A549 (cell line): ENCODE results near the gene UBR2. TPM values are rescaled to one million over a fixed set of nuclear protein-coding genes. Genes with fewer than 3 reads are reported as not detected.

ENCODE experiments used
- ATAC-seq, 2 experiments: fragments of 200-7000 bp in 1 of 2; fragments of >200 bp in 1 of 2; cut with Nextera tagmentation in 1 of 2; cut with Tn5 transposase in 1 of 2; 3 replicates each; pipeline versions ENCODE4 v1.8.0 to v1.9.1; 2018 to 2020; ENCODE audit warnings: mild to moderate bottlenecking in 1 of 2, moderate library complexity in 1 of 2
- CTCF ChIA-PET: fragments of 300-600 bp; sonication (Branson Sonifier 250); formaldehyde crosslinking; extraction: SDS; loops from one replicate; lab custom pipeline; 2021; ENCODE audit warnings: antibody characterized with exemption, inconsistent platforms; lab: Yijun Ruan, JAX
- POLR2A ChIA-PET: fragments of 350-600 bp; formaldehyde crosslinking; extraction: SDS; loops from one replicate; lab custom pipeline; 2021; ENCODE audit warnings: antibody characterized with exemption, inconsistent platforms; lab: Yijun Ruan, JAX
- DNase-seq, 2 experiments: peaks; one replicate each; pipeline versions ENCODE4 v3.0.0 to v3.0.0-alpha.2; 2011 to 2016; ENCODE audit warnings: low read depth in 1 of 2, low spot score in 1 of 2
- FAIRE-seq: peaks from 2 replicates; lab custom pipeline; 2011; peaks lifted over from hg19 to GRCh38; lab: Jason Lieb, UNC
- H3K27ac ChIP-seq, 2 experiments: fragments of >200 bp; sonication (Bioruptor Twin); formaldehyde crosslinking; 3 replicates each; pipeline ENCODE4 v1.5.1; 2016 to 2017
- H3K4me1 ChIP-seq: fragments of >200 bp; sonication (Bioruptor Twin); formaldehyde crosslinking; 3 replicates; pipeline ENCODE4 v1.6.1; 2016
- H3K4me2 ChIP-seq: fragments of >200 bp; sonication (Bioruptor Twin); formaldehyde crosslinking; 3 replicates; pipeline ENCODE4 v1.6.1; 2016
- H3K4me3 ChIP-seq: fragments of >200 bp; sonication (Bioruptor Twin); formaldehyde crosslinking; 3 replicates; pipeline ENCODE4 v1.5.1; 2016
- H3K9me3 ChIP-seq: fragments of >200 bp; sonication (Bioruptor Twin); formaldehyde crosslinking; 3 replicates; pipeline ENCODE4 v1.6.1; 2016
- CHD4 ChIP-seq: fragments of 200-600 bp; sonication (generic); IDR thresholded peaks from 2 replicates; pipeline ENCODE4 v1.6.1; 2016; ENCODE audit warnings: antibody characterized with exemption, mild to moderate bottlenecking, borderline replicate concordance
- EHF ChIP-seq: fragments of 250-450 bp; sonication (Bioruptor Pico); IDR thresholded peaks from 2 replicates; pipeline ENCODE4 v1.5.0; 2020; ENCODE audit warnings: mild to moderate bottlenecking
- FOSL2 ChIP-seq, 2 experiments: fragments of 450-650 bp in 1 of 2; fragments of >200 bp in 1 of 2; sonication (Bioruptor Twin) in 1 of 2; formaldehyde crosslinking; IDR thresholded peaks; 2 replicates each; pipeline versions ENCODE4 v1.5.0 to v1.6.1; 2016 to 2020; ENCODE audit warnings: mild to moderate bottlenecking in 1 of 2, moderate library complexity in 1 of 2
- HDAC2 ChIP-seq: fragments of 200-600 bp; sonication (generic); IDR thresholded peaks from 2 replicates; pipeline ENCODE4 v1.6.1; 2016
- KDM1A ChIP-seq: fragments of 200-600 bp; sonication (generic); IDR thresholded peaks from 2 replicates; pipeline ENCODE4 v1.6.1; 2016; ENCODE audit warnings: low read depth, mild to moderate bottlenecking
- NPAS2 ChIP-seq: fragments of 250-450 bp; sonication (Bioruptor Pico); IDR thresholded peaks from 2 replicates; pipeline ENCODE4 v1.8.0; 2022; ENCODE audit warnings: mild to moderate bottlenecking, moderate library complexity, borderline replicate concordance
- POLR2A ChIP-seq: IDR thresholded peaks from 2 replicates; pipeline ENCODE4 v1.6.1; 2012; ENCODE audit warnings: mild to moderate bottlenecking, low read length
- RARB ChIP-seq: fragments of 250-450 bp; sonication (Bioruptor Pico); IDR thresholded peaks from 2 replicates; pipeline ENCODE4 v1.8.0; 2021; ENCODE audit warnings: mild to moderate bottlenecking, moderate library complexity
- RCOR1 ChIP-seq: fragments of 150-350 bp; IDR thresholded peaks from 2 replicates; pipeline ENCODE4 v1.6.1; 2014; ENCODE audit warnings: antibody characterized with exemption, low read length, low read depth
- RFX5 ChIP-seq: fragments of 450-650 bp; IDR thresholded peaks from 2 replicates; pipeline ENCODE4 v1.7.1; 2014; ENCODE audit warnings: antibody characterized with exemption, mild to moderate bottlenecking, moderate library complexity
- SREBF2 ChIP-seq: fragments of 450-650 bp; IDR thresholded peaks from 2 replicates; pipeline ENCODE4 v1.6.1; 2014; ENCODE audit warnings: mild to moderate bottlenecking, moderate library complexity
- ZNF302 ChIP-seq: fragments of 250-450 bp; sonication (Bioruptor Pico); IDR thresholded peaks from 2 replicates; pipeline ENCODE4 v1.9.0; 2021; ENCODE audit warnings: inconsistent platforms, mild to moderate bottlenecking, moderate library complexity
- WGBS: methylation state at CpG from one replicate; pipeline ENCODE4 v1.1.6; 2017; ENCODE audit errors: missing lambda C conversion rate; 5-methylcytosine and 5-hydroxymethylcytosine counted together
- polyA plus RNA-seq, 4 experiments: library from polyadenylated mRNA; depleted of rRNA in 3 of 4; stranded (reverse); fragments of >200 nt; fragmentation: RNase III in 1 of 4; extraction: RNeasy Plus Mini Kit Qiagen cat#74134 plus additional on column Dnase treatment in 1 of 4; gene quantifications; 2 replicates in 3 of 4; 3 replicates in 1 of 4; pipeline ENCODE4 v1.2.3, GENCODE V29; 2011 to 2017
- TF ChIP-seq, protein P1 (sequence below): IDR thresholded peaks from 2 replicates; pipeline ENCODE4 v1.6.1; 2012; ENCODE audit warnings: low read depth, borderline replicate concordance
- TF ChIP-seq, protein P2 (sequence below): fragments of >200 bp; sonication (Bioruptor Twin); formaldehyde crosslinking; IDR thresholded peaks from 3 replicates; pipeline ENCODE4 v1.5.1; 2016
- TF ChIP-seq, protein P3 (sequence below): fragments of 200-600 bp; sonication (generic); IDR thresholded peaks from 2 replicates; pipeline ENCODE4 v1.6.1; 2016; ENCODE audit warnings: antibody characterized with exemption, mild to moderate bottlenecking, moderate library complexity
- TF ChIP-seq, protein P4 (sequence below): fragments of 150-350 bp; IDR thresholded peaks from 2 replicates; pipeline ENCODE4 v1.6.1; 2014; ENCODE audit warnings: low read depth, mild to moderate bottlenecking, low read length
- TF ChIP-seq, protein P5 (sequence below): fragments of >200 bp; sonication (Bioruptor Twin); formaldehyde crosslinking; IDR thresholded peaks from 3 replicates; pipeline ENCODE4 v1.6.1; 2016

The UBR2 gene
- polyA plus RNA-seq, 2 of the 4 experiments (the other 2 are of a cell fraction), result 5.5 to 15.2 TPM

DNA sequence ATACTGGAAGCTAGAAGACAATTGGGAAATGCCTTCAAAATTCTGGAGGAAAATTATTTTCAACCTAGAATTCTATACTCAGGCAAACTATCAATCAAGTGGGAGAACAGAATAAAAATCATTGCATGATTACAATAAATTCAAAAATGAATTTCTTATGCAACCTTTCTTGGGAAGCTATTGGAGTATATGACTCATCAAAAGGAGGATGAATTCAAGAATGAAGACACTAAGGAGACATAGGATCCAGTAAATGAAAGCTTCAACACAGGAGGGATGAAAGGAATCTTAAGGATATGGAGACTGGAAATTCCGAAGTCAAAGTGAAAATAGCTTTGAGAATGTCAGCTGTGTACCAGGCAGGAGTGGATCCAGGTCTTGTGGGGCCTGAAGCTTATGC lies 12.6 kb upstream of the UBR2 start:
- WGBS, result 50% methylated on average over 1 of the region's 1 CpG
- H3K9me3 ChIP-seq, result no peaks in the 10 kb centered on the region
- H3K4me3 ChIP-seq, result no peak overlapping the region
- no peak overlapping the region for H3K27ac ChIP-seq
- FAIRE-seq (no peak), DNase-seq (no peak), ATAC-seq (no peak)
- POLR2A ChIA-PET, result interaction anchor here (1.6 kb wide), 1 partner anchor 13 kb away, joined by 6 read pairs; the partner anchor contains the start of gene UBR2
- TF ChIP-seq, protein P1, sequence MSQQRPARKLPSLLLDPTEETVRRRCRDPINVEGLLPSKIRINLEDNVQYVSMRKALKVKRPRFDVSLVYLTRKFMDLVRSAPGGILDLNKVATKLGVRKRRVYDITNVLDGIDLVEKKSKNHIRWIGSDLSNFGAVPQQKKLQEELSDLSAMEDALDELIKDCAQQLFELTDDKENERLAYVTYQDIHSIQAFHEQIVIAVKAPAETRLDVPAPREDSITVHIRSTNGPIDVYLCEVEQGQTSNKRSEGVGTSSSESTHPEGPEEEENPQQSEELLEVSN, result no peak
- TF ChIP-seq FOSL2 (IDR thresholded peaks at IDR 0.05) (no peak), FOSL2 (CRISPR knock-in tag; IDR thresholded peaks at IDR 0.05) (peak; percentile 64; the same call in 1 of the 2 replicates)
- TF ChIP-seq, protein P2, sequence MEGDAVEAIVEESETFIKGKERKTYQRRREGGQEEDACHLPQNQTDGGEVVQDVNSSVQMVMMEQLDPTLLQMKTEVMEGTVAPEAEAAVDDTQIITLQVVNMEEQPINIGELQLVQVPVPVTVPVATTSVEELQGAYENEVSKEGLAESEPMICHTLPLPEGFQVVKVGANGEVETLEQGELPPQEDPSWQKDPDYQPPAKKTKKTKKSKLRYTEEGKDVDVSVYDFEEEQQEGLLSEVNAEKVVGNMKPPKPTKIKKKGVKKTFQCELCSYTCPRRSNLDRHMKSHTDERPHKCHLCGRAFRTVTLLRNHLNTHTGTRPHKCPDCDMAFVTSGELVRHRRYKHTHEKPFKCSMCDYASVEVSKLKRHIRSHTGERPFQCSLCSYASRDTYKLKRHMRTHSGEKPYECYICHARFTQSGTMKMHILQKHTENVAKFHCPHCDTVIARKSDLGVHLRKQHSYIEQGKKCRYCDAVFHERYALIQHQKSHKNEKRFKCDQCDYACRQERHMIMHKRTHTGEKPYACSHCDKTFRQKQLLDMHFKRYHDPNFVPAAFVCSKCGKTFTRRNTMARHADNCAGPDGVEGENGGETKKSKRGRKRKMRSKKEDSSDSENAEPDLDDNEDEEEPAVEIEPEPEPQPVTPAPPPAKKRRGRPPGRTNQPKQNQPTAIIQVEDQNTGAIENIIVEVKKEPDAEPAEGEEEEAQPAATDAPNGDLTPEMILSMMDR, result no peak
- CTCF ChIA-PET, result interaction anchor here (0.8 to 1.9 kb wide), 2 partner anchors 12 to 20 kb away, joined by 3 to 8 read pairs; partner anchors contain the start of gene UBR2
- H3K4me2 ChIP-seq, result no peak overlapping the region
- peaks cover 16% of the 10 kb centered on the region; the same call in 2 of the 3 replicates for H3K4me1 ChIP-seq

DNA sequence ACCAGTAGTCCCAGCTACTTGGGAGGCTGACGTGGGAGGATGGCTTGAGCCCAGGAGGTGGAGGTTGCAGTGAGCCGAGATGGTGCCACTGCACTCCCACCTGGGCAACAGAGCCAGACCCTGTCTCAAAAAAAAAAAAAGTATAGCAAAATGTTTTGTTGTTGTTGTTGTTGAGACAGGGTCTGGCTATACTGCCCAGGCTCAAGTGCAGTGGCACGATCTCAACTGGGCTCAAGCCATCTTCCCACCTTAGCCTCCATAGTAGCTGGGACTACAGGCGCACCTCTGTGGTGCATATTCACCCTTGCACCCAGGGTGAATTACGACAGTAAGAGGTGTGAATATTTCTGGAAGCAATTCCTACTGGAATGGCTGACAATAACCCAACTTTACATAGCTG lies 11.4 kb upstream of the UBR2 start:
- POLR2A ChIA-PET, result no interaction called here
- Histone ChIP-seq H3K4me2 (no peak overlapping the region), H3K9me3 (no peaks in the 10 kb centered on the region), H3K4me1 (peaks cover 13% of the 10 kb centered on the region; the same call in 2 of the 3 replicates), H3K27ac (no peak overlapping the region), H3K4me3 (no peak overlapping the region)
- CTCF ChIA-PET, result interaction anchor here (0.8 to 1.9 kb wide), 3 partner anchors 11 to 21 kb away, joined by 3 to 8 read pairs (median 4); partner anchors contain the start of gene UBR2
- FAIRE-seq, result no peak
- WGBS, result 74% methylated on average over 3 of the region's 5 CpGs
- ATAC-seq, result no peak
- DNase-seq, result no peak
- TF ChIP-seq RCOR1, result no peak
- no peak for TF ChIP-seq KDM1A
- TF ChIP-seq EHF (CRISPR knock-in tag), result no peak
- TF ChIP-seq ZNF302 (CRISPR knock-in tag), result no peak
- TF ChIP-seq FOSL2 (IDR thresholded peaks at IDR 0.05), result no peak
- TF ChIP-seq FOSL2 (CRISPR knock-in tag; IDR thresholded peaks at IDR 0.05), result no peak
- no peak for TF ChIP-seq NPAS2 (CRISPR knock-in tag)
- TF ChIP-seq POLR2A, result no peak
- TF ChIP-seq SREBF2, result no peak
- TF ChIP-seq CHD4, result no peak
- no peak for TF ChIP-seq RARB (CRISPR knock-in tag)
- TF ChIP-seq, protein P3, sequence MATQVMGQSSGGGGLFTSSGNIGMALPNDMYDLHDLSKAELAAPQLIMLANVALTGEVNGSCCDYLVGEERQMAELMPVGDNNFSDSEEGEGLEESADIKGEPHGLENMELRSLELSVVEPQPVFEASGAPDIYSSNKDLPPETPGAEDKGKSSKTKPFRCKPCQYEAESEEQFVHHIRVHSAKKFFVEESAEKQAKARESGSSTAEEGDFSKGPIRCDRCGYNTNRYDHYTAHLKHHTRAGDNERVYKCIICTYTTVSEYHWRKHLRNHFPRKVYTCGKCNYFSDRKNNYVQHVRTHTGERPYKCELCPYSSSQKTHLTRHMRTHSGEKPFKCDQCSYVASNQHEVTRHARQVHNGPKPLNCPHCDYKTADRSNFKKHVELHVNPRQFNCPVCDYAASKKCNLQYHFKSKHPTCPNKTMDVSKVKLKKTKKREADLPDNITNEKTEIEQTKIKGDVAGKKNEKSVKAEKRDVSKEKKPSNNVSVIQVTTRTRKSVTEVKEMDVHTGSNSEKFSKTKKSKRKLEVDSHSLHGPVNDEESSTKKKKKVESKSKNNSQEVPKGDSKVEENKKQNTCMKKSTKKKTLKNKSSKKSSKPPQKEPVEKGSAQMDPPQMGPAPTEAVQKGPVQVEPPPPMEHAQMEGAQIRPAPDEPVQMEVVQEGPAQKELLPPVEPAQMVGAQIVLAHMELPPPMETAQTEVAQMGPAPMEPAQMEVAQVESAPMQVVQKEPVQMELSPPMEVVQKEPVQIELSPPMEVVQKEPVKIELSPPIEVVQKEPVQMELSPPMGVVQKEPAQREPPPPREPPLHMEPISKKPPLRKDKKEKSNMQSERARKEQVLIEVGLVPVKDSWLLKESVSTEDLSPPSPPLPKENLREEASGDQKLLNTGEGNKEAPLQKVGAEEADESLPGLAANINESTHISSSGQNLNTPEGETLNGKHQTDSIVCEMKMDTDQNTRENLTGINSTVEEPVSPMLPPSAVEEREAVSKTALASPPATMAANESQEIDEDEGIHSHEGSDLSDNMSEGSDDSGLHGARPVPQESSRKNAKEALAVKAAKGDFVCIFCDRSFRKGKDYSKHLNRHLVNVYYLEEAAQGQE, result no peak
- TF ChIP-seq, protein P4, sequence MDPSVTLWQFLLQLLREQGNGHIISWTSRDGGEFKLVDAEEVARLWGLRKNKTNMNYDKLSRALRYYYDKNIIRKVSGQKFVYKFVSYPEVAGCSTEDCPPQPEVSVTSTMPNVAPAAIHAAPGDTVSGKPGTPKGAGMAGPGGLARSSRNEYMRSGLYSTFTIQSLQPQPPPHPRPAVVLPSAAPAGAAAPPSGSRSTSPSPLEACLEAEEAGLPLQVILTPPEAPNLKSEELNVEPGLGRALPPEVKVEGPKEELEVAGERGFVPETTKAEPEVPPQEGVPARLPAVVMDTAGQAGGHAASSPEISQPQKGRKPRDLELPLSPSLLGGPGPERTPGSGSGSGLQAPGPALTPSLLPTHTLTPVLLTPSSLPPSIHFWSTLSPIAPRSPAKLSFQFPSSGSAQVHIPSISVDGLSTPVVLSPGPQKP, result no peak
- no peak for TF ChIP-seq HDAC2
- TF ChIP-seq, protein P5, sequence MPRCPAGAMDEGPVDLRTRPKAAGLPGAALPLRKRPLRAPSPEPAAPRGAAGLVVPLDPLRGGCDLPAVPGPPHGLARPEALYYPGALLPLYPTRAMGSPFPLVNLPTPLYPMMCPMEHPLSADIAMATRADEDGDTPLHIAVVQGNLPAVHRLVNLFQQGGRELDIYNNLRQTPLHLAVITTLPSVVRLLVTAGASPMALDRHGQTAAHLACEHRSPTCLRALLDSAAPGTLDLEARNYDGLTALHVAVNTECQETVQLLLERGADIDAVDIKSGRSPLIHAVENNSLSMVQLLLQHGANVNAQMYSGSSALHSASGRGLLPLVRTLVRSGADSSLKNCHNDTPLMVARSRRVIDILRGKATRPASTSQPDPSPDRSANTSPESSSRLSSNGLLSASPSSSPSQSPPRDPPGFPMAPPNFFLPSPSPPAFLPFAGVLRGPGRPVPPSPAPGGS, result no peak
- TF ChIP-seq RFX5, result no peak
